ENCODE data around the gene CCDC85C.

Gene CCDC85C

DNA sequence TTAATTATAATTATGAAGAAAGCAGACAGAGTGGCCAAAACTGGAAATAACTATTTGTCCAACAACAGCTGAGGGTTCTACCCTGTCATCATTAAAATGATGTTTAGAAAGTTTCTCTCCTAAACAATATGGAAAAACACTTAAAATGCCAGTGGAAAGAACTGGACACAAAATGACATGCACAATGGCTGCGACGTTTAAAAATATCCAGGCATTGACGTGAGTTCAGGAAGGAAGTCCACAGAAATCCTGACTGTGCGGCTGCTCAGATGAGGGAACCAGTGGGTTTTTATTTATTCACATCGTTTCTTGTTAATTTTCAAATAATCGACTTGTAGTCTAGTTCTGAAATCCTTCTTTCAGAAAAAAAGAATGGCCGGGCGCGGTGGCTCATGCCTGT lies 64.5 kb downstream of the CCDC85C start:
- H3K4me3 ChIP-seq (ENCODE audit: control insufficient read depth, low read depth, low read length), result no peak overlapping the region
- DNase-seq (ENCODE audit: low read depth), result no peak
- TF ChIP-seq, protein P1, sequence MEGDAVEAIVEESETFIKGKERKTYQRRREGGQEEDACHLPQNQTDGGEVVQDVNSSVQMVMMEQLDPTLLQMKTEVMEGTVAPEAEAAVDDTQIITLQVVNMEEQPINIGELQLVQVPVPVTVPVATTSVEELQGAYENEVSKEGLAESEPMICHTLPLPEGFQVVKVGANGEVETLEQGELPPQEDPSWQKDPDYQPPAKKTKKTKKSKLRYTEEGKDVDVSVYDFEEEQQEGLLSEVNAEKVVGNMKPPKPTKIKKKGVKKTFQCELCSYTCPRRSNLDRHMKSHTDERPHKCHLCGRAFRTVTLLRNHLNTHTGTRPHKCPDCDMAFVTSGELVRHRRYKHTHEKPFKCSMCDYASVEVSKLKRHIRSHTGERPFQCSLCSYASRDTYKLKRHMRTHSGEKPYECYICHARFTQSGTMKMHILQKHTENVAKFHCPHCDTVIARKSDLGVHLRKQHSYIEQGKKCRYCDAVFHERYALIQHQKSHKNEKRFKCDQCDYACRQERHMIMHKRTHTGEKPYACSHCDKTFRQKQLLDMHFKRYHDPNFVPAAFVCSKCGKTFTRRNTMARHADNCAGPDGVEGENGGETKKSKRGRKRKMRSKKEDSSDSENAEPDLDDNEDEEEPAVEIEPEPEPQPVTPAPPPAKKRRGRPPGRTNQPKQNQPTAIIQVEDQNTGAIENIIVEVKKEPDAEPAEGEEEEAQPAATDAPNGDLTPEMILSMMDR (IDR thresholded peaks at IDR 0.05; ENCODE audit: control insufficient read depth, insufficient read depth, low read depth, low read length, missing control alignments), result no peak

DNA sequence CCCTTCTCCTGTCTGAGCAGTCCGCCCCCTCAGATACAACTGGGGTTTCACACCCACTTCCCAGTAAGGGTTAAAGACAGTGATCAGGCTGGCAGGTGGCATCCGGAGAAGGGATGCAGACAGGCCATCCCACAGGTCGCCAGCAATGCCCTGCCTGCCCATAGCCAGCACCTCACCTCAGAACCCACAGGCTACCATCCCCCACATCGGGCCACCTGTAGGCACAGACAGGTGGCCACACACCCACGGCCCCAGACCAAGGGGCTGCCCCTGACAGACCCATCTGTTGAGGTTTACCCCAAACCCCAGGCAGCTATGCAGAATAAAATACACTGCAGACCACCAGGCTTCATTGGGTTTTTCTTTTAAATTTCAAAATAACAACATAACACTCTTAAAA lies 65.3 kb downstream of the CCDC85C start:
- TF ChIP-seq, protein P1 (IDR thresholded peaks at IDR 0.05; ENCODE audit: control insufficient read depth, insufficient read depth, low read depth, low read length, missing control alignments), result no peak
- no peak overlapping the region for H3K4me3 ChIP-seq (ENCODE audit: control insufficient read depth, low read depth, low read length)
- DNase-seq (ENCODE audit: low read depth), result no peak

DNA sequence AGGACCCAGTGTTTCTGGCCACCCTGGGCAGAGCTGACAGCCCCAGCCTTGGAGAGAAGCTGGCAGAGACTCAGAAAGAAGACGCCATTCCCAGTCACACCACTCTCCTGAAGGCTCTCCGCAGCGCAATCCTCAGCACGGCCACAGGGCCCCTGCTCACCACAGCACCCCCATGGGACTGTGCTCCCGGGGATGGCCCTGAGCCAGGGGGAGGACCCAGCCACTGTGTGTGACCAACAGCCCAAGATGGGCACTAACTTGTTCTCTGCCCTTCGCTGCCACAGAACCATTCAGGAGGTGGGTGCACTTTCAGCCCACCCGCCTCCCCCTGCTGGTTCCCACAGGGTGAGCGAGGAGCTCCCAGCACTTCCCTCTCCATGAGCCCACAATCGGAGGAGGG lies 65.7 kb downstream of the CCDC85C start:
- TF ChIP-seq, protein P1 (IDR thresholded peaks at IDR 0.05; ENCODE audit: control insufficient read depth, insufficient read depth, low read depth, low read length, missing control alignments), result no peak
- no peak for DNase-seq (ENCODE audit: low read depth)

DNA sequence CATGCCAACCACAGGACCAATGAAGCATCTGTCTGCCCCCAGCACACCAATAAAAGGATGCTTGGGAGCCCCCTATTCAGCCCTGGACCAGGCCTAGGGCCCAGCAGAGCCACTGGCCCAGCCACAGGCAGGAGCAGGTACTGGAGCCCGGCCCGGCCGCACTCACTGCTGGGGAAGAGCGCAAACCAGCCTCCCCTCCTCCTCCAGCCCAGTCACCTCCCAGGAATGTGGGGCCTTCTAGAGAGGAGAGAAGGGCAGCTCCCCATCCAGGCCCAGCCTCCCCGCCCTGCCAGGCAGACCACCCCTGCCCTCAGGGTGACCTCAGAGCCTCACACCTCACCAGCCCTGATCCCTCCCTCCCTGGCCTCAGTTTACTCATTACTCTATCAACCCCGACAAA lies 66.6 kb downstream of the CCDC85C start:
- no peak for DNase-seq (ENCODE audit: low read depth)
- TF ChIP-seq, protein P1 (IDR thresholded peaks at IDR 0.05; ENCODE audit: control insufficient read depth, insufficient read depth, low read depth, low read length, missing control alignments), result no peak
- no peak overlapping the region for H3K4me3 ChIP-seq (ENCODE audit: control insufficient read depth, low read depth, low read length)

More for the DNA sequence above, 65.7 kb downstream of the CCDC85C start:
- no peak overlapping the region for H3K4me3 ChIP-seq (ENCODE audit: control insufficient read depth, low read depth, low read length)

DNA sequence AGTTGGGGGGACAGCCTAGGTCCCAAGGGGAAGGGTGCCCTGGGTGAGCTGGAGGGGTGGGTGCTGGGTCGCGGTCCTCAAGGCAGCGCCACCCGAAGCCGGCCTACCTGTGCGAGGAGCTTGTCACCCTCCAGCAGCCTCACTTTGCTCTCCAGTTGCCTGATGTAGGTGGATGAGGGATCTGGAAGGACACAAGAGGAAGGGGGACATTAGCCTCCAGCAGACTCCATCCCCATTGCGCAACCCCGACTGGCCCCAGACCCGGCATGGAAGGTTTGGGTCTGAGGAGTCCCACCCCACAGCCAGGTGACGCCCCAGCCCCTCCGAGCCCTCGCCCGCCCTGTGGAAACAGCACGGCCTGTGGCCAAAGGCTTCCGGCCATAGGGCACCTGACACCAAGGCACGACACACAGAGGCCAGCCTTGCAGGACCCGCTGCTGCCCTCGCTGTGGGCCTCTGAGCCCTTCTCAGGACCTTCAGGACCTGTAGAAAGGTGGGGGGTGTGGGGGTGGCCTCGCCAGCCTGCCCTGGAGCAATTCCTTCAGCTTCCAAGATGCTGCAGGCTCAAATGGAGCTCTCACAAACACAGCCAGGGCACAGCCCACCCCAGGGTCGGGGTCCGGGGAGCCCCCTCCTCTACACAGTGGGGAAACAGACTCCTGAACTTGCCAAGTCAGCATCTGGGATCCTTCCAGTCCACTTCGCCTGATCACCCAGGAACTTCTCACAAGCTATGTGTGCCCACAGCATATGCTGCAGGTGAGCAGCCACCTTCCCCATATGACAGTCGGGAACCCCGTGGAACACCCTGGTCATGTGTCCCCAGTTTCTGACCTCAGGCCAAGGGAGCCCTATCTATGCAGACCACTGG lies 67.9 kb downstream of the CCDC85C start:
- TF ChIP-seq, protein P1 (IDR thresholded peaks at IDR 0.05; ENCODE audit: control insufficient read depth, insufficient read depth, low read depth, low read length, missing control alignments), result no peak
- DNase-seq (ENCODE audit: low read depth), result no peak
- no peak overlapping the region for H3K4me3 ChIP-seq (ENCODE audit: control insufficient read depth, low read depth, low read length)

DNA sequence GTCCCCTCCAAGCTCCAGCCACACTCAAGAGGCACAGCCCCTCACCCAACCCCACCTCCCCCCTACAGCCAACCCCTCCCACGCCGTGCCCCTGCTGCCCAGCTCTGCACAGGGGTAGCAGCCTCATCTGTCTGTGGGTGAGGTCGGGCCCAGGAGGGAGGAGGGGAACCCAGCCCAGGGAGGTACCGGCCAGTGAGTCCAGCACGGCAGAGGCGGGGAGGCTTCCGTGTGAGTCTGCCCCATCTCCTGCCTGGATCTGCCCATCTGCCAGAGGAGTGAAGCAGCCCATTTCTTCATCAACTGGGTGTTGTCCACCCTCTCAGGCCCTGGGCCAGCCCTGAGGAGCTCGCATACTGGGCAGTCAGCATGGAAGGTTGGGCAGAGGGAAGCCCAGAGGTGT lies 68.6 kb downstream of the CCDC85C start:
- DNase-seq (ENCODE audit: low read depth), result no peak
- no peak overlapping the region for H3K4me3 ChIP-seq (ENCODE audit: control insufficient read depth, low read depth, low read length)
- TF ChIP-seq, protein P1 (IDR thresholded peaks at IDR 0.05; ENCODE audit: control insufficient read depth, insufficient read depth, low read depth, low read length, missing control alignments), result no peak
